Parathyroid adenoma (tissue), 2 donors: ENCODE data around the gene PTPN7.

Experiments
- H2AFZ ChIP-seq: fragments of 300-600 bp; sonication (generic); one replicate; pipeline ENCODE4 v1.7.0; 2017; ENCODE audit warnings: antibody characterized with exemption, mild to moderate bottlenecking
- H3K27ac ChIP-seq: fragments of 300-600 bp; sonication (generic); one replicate; pipeline ENCODE4 v1.7.0; 2017
- H3K27me3 ChIP-seq: fragments of 300-600 bp; sonication (generic); one replicate; pipeline ENCODE4 v1.7.0; 2017; ENCODE audit warnings: low read length; ENCODE audit not compliant: control insufficient read depth, insufficient read depth
- H3K36me3 ChIP-seq: fragments of 300-600 bp; sonication (generic); one replicate; pipeline ENCODE4 v1.7.0; 2017; ENCODE audit warnings: low read length; ENCODE audit not compliant: control insufficient read depth, insufficient read depth
- H3K4me1 ChIP-seq: fragments of 300-600 bp; sonication (generic); one replicate; pipeline ENCODE4 v1.7.0; 2017; ENCODE audit warnings: control low read depth
- H3K4me2 ChIP-seq: fragments of 300-600 bp; sonication (generic); one replicate; pipeline ENCODE4 v1.7.0; 2017; ENCODE audit warnings: low read length
- H3K4me3 ChIP-seq: fragments of 300-600 bp; sonication (generic); one replicate; pipeline ENCODE4 v1.7.0; 2017; ENCODE audit warnings: low read depth, low read length
- H3K79me2 ChIP-seq: fragments of 300-600 bp; sonication (generic); one replicate; pipeline ENCODE4 v1.7.0; 2017; ENCODE audit warnings: control low read depth
- H3K9ac ChIP-seq: fragments of 300-600 bp; sonication (generic); one replicate; pipeline ENCODE4 v1.7.0; 2017; ENCODE audit warnings: mild to moderate bottlenecking
- H3K9me3 ChIP-seq: fragments of 300-600 bp; sonication (generic); one replicate; pipeline ENCODE4 v1.7.0; 2017; ENCODE audit warnings: low read length; ENCODE audit not compliant: control insufficient read depth
- CTCF ChIP-seq: fragments of 300-600 bp; sonication (generic); IDR thresholded peaks from one replicate; pipeline ENCODE4 v1.7.0; 2017; ENCODE audit warnings: antibody characterized with exemption, mild to moderate bottlenecking
- donor health status: primary hyperparathyroidism.

Gene PTPN7

GRCh38 chr1:202179828-202180750, 19.7 kb upstream of the PTPN7 start:
- no peak overlapping the region for H2AFZ ChIP-seq
- no peak overlapping the region for H3K27ac ChIP-seq
- H3K79me2 ChIP-seq, result no peaks in the 10 kb centered on the region
- no peak overlapping the region for H3K9ac ChIP-seq
- H3K4me3 ChIP-seq, result no peak overlapping the region
- no peaks in the 10 kb centered on the region for H3K4me1 ChIP-seq
- no peaks in the 10 kb centered on the region for H3K36me3 ChIP-seq
- no peaks in the 10 kb centered on the region for H3K9me3 ChIP-seq
- TF ChIP-seq CTCF, result no peak
- H3K27me3 ChIP-seq, result no peaks in the 10 kb centered on the region
- no peak overlapping the region for H3K4me2 ChIP-seq

GRCh38 chr1:202176949-202177927, 16.8 kb upstream of the PTPN7 start:
- no peaks in the 10 kb centered on the region for H3K79me2 ChIP-seq
- H3K9ac ChIP-seq, result no peak overlapping the region
- TF ChIP-seq CTCF, result no peak
- H3K36me3 ChIP-seq, result no peaks in the 10 kb centered on the region
- H3K4me3 ChIP-seq, result no peak overlapping the region
- H2AFZ ChIP-seq, result no peak overlapping the region
- H3K27ac ChIP-seq, result no peak overlapping the region
- H3K27me3 ChIP-seq, result no peaks in the 10 kb centered on the region
- no peaks in the 10 kb centered on the region for H3K4me1 ChIP-seq
- H3K4me2 ChIP-seq, result no peak overlapping the region
- H3K9me3 ChIP-seq, result no peaks in the 10 kb centered on the region

GRCh38 chr1:202173993-202174392, 13.6 kb upstream of the PTPN7 start:
- no peak overlapping the region for H3K4me3 ChIP-seq
- no peak overlapping the region for H3K27ac ChIP-seq
- H3K4me2 ChIP-seq, result no peak overlapping the region
- no peaks in the 10 kb centered on the region for H3K36me3 ChIP-seq
- no peaks in the 10 kb centered on the region for H3K4me1 ChIP-seq
- TF ChIP-seq CTCF, result no peak
- H3K79me2 ChIP-seq, result no peaks in the 10 kb centered on the region
- H3K9me3 ChIP-seq, result no peaks in the 10 kb centered on the region
- no peak overlapping the region for H3K9ac ChIP-seq
- H3K27me3 ChIP-seq, result no peaks in the 10 kb centered on the region
- H2AFZ ChIP-seq, result no peak overlapping the region

GRCh38 chr1:202172015-202172355, 11.6 kb upstream of the PTPN7 start:
- H3K36me3 ChIP-seq, result no peaks in the 10 kb centered on the region
- no peak for TF ChIP-seq CTCF
- no peak overlapping the region for H3K4me3 ChIP-seq

More at GRCh38 chr1:202172015-202172355, 11.6 kb upstream of the PTPN7 start:
- Histone ChIP-seq H3K9me3 (no peaks in the 10 kb centered on the region), H2AFZ (no peak overlapping the region), H3K27ac (no peak overlapping the region), H3K79me2 (no peaks in the 10 kb centered on the region), H3K4me2 (no peak overlapping the region), H3K27me3 (no peaks in the 10 kb centered on the region), H3K9ac (no peak overlapping the region), H3K4me1 (no peaks in the 10 kb centered on the region)
